Retina (tissue), 1 donor: ENCODE data around the gene C9orf78.

Source experiments
- DNase-seq: peaks from one replicate; pipeline ENCODE4 v3.0.0-alpha.2; 2016

Gene C9orf78

GRCh38 chr9:129835128-129835859 is at the start of gene C9orf78, which contains the start of gene USP20:
Gene C9orf78, minus strand, starts transcription at chr9:129835275. Its CDS starts 54 bp downstream, at chr9:129835221.
Gene USP20, plus strand, starts transcription at chr9:129835458. Its CDS starts 17,098 bp downstream, at chr9:129852556.
- peak; percentile 95 for DNase-seq

GRCh38 chr9:129884220-129885017 is 49.3 kb upstream of the C9orf78 start:
- DNase-seq, result peak; percentile 88

GRCh38 chr9:129881547-129882324 is 46.7 kb upstream of the C9orf78 start:
- no peak for DNase-seq

- DNase-seq, result no peak
Measured at GRCh38 chr9:129880654-129881546, 45.8 kb upstream of the C9orf78 start.

GRCh38 chr9:129879991-129880653 is 45.0 kb upstream of the C9orf78 start:
- DNase-seq, result no peak

- DNase-seq, result no peak
Measured at GRCh38 chr9:129879103-129879699, 44.1 kb upstream of the C9orf78 start.

GRCh38 chr9:129878291-129878690 is 43.2 kb upstream of the C9orf78 start:
- DNase-seq, result no peak

GRCh38 chr9:129876815-129877214 is 41.7 kb upstream of the C9orf78 start:
- DNase-seq, result no peak

- peak; percentile 42 for DNase-seq
Measured at GRCh38 chr9:129875687-129876395, 40.8 kb upstream of the C9orf78 start.

- DNase-seq, result no peak
Measured at GRCh38 chr9:129875181-129875611, 40.1 kb upstream of the C9orf78 start.

- DNase-seq, result no peak
Measured at GRCh38 chr9:129874261-129875101, 39.4 kb upstream of the C9orf78 start.

- DNase-seq, result no peak
Measured at GRCh38 chr9:129873563-129874190, 38.6 kb upstream of the C9orf78 start.

- DNase-seq, result no peak
Measured at GRCh38 chr9:129871046-129871445, 36.0 kb upstream of the C9orf78 start.

GRCh38 chr9:129869585-129870501 is 34.8 kb upstream of the C9orf78 start:
- DNase-seq, result no peak

GRCh38 chr9:129868872-129869486 is 33.9 kb upstream of the C9orf78 start:
- no peak for DNase-seq

GRCh38 chr9:129868023-129868871 is 33.2 kb upstream of the C9orf78 start:
- DNase-seq, result no peak
